HCT116 (cell line): ENCODE measurements around the gene ARHGAP33.

ENCODE experiments used
- CEBPB ChIP-seq: IDR thresholded peaks from 2 replicates; pipeline ENCODE4 v1.6.1; 2012; ENCODE audit warnings: low read depth
- EZH2phosphoT487 ChIP-seq: fragments of 200-600 bp; IDR thresholded peaks from 2 replicates; pipeline ENCODE4 v1.6.1; 2018; ENCODE audit warnings: antibody characterized with exemption, borderline replicate concordance
- POLR2AphosphoS5 ChIP-seq: IDR thresholded peaks from 2 replicates; pipeline ENCODE4 v1.6.1; 2011; ENCODE audit warnings: mild to moderate bottlenecking, low read depth, low read length, moderate library complexity
- SIN3A ChIP-seq: IDR thresholded peaks from 2 replicates; pipeline ENCODE4 v1.6.1; 2012; ENCODE audit warnings: low read depth
- ZFX ChIP-seq: fragments of 450-650 bp; IDR thresholded peaks from 2 replicates; pipeline ENCODE4 v1.6.1; 2017
- TF ChIP-seq, protein P1 (sequence below), 3 experiments: fragments of 200-600 bp in 1 of 3; sonication (generic) in 1 of 3; IDR thresholded peaks in 2 of 3; conservative IDR thresholded peaks in 1 of 3; 2 replicates each; pipeline ENCODE4 v1.5.1; 2012 to 2017; ENCODE audit warnings: low read depth in 2 of 3, low read length in 2 of 3, antibody characterized with exemption in 1 of 3, borderline replicate concordance in 1 of 3, control low read depth in 1 of 3, mild to moderate bottlenecking in 1 of 3, mixed read lengths in 1 of 3, mixed run types in 1 of 3, moderate library complexity in 1 of 3; ENCODE audit not compliant: insufficient read depth in 1 of 3
- TF ChIP-seq, protein P2 (sequence below): IDR thresholded peaks from 2 replicates; pipeline ENCODE4 v1.6.1; 2011; ENCODE audit warnings: mild to moderate bottlenecking, low read length, moderate library complexity; ENCODE audit not compliant: insufficient replicate concordance; ENCODE audit errors: extremely low read depth

DNA sequence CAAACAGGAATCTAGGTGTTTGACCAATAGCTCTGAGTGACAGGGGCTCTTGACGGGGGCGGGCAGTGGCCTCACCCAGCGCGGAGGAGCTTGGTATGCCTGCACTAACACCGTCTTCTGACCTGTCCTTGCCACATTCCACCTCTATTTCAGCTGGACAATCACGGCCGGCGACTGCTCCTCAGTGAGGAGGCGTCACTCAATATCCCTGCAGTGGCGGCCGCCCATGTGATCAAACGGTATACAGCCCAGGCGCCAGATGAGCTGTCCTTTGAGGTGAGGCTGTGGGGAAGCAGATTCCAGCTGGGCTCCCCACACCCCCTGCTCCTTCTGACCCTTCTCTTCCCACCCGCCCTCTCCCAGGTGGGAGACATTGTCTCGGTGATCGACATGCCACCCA lies 4.7 kb downstream of the ARHGAP33 start:
- TF ChIP-seq SIN3A (no peak), POLR2AphosphoS5 (no peak), ZFX (no peak), EZH2phosphoT487 (no peak), CEBPB (no peak)
- TF ChIP-seq, protein P1, sequence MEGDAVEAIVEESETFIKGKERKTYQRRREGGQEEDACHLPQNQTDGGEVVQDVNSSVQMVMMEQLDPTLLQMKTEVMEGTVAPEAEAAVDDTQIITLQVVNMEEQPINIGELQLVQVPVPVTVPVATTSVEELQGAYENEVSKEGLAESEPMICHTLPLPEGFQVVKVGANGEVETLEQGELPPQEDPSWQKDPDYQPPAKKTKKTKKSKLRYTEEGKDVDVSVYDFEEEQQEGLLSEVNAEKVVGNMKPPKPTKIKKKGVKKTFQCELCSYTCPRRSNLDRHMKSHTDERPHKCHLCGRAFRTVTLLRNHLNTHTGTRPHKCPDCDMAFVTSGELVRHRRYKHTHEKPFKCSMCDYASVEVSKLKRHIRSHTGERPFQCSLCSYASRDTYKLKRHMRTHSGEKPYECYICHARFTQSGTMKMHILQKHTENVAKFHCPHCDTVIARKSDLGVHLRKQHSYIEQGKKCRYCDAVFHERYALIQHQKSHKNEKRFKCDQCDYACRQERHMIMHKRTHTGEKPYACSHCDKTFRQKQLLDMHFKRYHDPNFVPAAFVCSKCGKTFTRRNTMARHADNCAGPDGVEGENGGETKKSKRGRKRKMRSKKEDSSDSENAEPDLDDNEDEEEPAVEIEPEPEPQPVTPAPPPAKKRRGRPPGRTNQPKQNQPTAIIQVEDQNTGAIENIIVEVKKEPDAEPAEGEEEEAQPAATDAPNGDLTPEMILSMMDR (IDR thresholded peaks at IDR 0.05 in 2 of 3, conservative IDR thresholded peaks at IDR 0.05 in 1 of 3; ENCODE audit: borderline replicate concordance in 1 of 3, insufficient read depth in 1 of 3, low read depth in 2 of 3, low read length in 2 of 3): no peak
- TF ChIP-seq, protein P2, sequence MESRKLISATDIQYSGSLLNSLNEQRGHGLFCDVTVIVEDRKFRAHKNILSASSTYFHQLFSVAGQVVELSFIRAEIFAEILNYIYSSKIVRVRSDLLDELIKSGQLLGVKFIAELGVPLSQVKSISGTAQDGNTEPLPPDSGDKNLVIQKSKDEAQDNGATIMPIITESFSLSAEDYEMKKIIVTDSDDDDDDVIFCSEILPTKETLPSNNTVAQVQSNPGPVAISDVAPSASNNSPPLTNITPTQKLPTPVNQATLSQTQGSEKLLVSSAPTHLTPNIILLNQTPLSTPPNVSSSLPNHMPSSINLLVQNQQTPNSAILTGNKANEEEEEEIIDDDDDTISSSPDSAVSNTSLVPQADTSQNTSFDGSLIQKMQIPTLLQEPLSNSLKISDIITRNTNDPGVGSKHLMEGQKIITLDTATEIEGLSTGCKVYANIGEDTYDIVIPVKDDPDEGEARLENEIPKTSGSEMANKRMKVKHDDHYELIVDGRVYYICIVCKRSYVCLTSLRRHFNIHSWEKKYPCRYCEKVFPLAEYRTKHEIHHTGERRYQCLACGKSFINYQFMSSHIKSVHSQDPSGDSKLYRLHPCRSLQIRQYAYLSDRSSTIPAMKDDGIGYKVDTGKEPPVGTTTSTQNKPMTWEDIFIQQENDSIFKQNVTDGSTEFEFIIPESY: no peak
